ENCODE data around the gene RABGAP1L.
"Not testable (repeated sequence)": the region's sequence is repeated elsewhere in the genome, so short reads cannot be mapped to it uniquely, and the experiment has no call there.

Gene RABGAP1L

DNA sequence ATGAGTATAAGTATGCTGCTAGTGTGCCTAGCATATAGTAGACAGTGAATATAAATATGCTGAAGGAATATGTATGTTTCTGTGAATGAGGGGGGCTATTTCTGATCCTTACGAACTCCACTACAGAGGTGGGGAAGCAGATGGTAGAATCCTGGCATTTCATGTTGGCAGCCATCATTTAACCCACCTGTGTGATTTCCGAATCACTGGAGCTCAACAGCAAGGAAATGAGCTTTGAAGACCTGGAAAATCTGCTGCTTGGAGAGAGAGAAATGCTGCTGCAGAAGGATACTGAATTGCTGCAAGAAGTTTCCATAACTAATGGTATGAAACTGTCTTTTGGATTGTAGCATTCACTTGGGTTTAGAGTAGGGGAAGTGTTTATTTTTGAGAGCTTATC is 83.5 kb downstream of the RABGAP1L start:
- DNase-seq (ENCODE audit: low read depth) = no peak

DNA sequence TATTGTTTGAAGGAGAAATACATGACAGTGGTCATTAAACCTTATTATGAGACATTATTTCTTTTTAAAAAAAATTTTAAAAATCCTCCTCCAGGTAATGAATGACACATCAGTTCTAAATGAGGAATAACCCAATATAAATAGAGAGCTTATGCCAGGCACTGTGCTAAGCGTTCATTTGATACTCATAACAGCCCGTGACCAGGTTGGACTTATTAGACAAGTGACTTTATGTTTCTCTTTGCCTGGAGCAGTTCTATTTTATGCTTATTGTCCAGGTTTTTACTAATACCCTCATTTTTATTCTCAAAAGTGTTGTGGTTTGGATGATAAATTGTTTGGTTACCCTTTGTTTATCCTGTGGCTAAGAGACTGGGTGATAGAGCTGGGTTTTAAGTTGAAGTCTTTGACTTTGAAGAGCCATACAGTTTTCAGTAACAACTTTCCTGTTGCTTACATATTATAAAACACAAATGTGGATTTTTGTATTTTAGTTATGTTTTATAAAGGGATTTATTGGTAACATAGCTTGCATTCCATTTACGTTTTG is 84.2 kb downstream of the RABGAP1L start:
- no peak for DNase-seq (ENCODE audit: low read depth)

DNA sequence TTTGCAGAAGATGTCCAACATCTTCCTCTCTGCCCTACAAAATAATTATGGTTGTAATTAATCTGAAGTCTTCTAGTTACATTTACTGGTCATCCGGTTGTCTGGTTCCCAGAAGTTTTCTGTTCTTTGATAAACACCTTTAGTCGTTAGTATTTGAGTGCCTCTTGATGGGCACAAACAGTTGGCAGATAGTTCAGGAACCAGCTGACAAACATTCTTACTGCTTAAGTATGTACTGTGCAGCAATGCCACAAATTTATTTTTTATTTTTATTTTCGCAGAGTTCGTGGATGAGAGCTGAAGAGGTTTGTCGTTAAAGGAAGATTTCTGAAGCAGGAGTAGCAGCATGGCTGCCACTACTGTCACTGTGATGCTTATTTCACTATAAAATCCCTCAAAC is 84.7 kb downstream of the RABGAP1L start:
- no peak for DNase-seq (ENCODE audit: low read depth)

DNA sequence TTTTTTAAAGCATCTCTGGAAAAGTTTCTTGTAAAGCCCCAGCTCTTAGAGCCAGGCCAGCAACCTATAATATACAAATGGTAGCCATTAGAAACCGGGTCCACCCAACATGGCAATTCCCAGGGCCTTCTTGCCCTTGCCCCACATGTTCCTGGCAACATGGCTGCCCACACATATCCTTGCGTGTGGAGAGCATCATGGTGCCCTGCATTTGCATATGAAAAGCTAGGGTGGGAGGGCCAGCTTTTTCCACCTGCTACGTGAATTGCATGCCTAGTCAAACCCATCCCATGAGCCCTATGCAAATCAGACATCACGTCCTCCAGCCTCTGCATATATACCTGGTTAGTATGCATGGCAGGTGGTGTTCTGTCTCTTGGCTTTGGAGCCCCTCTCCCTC is 88.2 kb downstream of the RABGAP1L start:
- DNase-seq (ENCODE audit: low read depth) = no peak

DNA sequence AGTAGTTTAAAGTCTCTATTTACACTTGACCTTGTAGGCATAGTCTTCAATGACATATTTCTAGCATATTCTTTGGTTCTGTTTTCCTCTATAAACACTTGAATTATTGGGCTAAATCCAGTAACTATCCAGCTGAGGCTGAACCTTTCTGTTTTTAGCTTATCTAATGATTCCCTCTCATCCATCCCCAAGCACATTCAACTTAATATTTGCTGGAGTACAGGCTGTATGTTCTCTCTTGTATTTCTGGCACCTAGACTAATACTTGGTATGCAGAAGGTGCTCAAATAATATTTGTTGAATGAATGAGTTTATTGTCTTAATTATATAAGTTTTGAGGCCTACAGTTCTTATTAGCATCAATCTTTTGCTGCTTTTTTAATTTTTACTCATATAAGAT is 88.7 kb downstream of the RABGAP1L start:
- no peak for DNase-seq (ENCODE audit: low read depth)

DNA sequence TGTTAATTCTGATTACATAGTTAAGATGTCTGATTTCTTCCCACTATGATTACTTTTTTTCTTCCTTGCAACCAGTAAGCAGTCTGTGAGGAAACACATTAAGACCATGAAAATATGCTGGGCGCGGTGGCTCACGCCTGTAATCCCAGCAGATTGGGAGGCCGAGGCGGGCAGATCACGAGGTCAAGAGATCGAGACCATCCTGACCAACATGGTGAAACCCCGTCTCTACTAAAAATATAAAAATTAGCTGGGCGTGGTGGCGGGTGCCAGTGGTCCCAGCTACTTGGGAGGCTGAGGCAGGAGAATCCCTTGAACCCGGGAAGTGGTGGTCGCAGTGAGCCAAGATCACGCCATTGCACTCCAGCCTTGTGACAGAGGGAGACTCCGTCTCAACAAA is 97.1 kb downstream of the RABGAP1L start:
- not testable (repeated sequence) for DNase-seq (ENCODE audit: low read depth)

DNA sequence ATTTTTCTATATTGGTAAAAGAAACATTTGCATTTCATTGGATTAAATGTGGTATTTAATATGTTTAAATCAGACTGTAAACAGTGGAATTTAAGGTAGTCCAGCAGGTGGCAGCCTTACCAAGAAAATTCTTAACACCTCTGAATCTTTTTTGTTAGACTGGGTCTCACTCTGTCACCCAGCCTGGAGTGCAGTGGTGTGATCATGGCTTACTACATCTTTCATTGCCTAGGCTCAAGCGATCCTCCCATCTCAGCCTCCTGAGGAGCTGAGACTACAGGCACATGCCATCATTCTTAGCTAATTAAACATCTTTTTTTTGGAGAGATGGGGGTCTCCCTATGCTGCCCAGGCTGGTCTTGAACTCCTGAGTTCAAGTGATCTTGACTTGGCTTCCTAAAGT is 98.8 kb downstream of the RABGAP1L start:
- no peak for DNase-seq (ENCODE audit: low read depth)

DNA sequence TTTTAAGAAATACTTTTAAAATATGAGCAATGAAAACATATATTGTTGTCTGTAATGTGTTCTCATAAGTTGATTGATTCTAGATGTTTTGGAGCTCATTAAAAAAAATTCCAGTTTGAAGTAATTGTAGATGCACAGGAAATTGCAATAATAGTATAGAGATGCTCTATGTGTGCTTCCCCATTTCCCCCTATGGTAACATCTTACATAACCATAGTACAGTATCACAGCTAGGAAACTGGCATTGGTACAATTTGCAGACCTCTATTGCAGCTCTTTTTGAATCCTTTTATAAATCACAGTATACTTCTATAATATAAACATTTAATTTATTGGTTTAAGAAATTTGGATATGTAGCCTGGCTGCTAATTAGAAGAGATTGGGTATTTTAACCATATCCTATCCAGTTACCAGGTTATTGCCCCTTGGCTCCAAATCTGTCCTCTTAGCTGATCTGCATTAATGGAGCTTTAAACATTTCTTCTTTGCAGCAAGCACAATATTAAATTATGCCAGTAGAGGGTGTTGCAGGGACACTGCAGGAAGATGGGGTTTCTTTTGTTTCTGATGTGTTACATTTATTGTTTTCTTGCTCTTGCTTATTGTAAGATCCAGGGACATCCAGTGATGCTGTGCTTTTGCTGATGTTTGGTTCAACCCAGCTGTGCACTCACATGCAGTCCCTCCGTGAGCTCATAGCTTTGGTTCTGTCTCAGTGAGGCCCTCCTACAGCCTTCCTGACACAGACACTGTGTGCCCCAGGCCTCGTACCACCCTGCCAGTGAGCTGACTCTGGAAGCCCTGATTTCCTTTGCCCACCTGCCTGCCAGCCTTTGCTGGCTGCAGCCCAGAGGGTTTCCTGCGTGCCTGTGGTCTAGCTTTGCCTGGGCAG is 103.3 kb downstream of the RABGAP1L start:
- no peak for DNase-seq (ENCODE audit: low read depth)

DNA sequence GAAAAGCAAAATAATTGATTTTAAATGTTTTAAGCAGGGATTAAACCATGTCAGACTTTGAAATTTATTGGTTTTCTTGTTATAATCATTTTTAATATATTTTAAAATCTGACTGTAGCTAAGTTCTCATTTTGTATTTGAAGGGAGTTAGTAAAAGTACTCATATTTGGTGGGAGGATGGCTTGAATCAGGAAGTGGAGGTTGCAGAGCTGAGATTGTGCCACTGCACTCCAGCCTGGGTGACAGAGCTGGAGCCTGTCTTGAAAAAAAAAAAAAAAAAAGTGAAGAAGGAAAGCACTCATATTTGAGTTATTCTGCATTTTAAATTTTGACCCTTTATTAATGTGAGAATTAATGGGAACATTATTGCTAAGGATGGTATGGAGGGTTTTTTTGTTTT is 106.0 kb downstream of the RABGAP1L start:
- DNase-seq (ENCODE audit: low read depth) = no peak

DNA sequence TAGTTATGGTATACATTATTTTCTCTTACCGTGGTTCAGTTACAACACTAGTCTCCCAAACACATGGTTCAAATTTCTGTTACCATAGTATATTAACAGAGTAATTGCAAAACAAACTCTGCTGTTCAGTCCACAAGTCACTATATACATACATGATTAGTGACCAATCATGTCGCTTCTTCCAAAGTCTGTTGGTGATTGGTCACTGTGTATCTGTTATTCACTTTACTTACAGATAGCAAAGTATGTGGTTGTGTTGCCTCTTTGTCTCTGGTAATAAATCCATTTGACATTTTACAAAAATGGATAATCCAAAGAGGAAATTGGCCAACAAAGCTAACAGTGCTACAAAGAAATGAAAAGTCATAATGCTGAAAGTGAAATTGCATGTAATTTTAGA is 107.2 kb downstream of the RABGAP1L start:
- no peak for DNase-seq (ENCODE audit: low read depth)

DNA sequence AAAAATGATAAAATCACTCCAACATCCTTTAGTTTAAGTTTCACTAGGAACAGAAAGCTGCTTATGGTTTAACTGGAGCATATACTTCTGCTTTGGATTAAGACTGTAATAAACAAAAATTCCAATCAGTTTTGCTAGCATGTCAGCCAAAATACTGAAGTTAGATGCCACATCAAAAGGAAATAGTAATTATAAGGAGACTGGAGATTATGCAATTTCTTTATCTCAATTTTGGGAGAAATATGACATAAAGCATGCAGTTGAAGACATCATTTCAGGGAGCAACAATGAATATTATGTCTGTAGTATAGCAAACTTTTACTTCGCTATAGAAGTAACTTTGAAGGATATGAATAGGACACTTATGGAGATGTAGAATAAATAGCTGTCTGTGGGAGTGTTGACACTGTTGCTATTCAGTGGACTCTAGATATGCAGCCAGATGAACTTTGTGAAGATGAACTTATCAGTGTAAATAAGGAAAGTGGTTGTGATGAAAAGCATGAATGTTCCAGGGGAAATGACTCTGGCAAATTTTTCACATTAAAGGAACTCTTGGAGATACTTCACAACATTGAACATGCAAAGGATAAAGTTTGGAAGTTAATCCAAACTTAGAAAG is 107.8 kb downstream of the RABGAP1L start:
- no peak for DNase-seq (ENCODE audit: low read depth)

DNA sequence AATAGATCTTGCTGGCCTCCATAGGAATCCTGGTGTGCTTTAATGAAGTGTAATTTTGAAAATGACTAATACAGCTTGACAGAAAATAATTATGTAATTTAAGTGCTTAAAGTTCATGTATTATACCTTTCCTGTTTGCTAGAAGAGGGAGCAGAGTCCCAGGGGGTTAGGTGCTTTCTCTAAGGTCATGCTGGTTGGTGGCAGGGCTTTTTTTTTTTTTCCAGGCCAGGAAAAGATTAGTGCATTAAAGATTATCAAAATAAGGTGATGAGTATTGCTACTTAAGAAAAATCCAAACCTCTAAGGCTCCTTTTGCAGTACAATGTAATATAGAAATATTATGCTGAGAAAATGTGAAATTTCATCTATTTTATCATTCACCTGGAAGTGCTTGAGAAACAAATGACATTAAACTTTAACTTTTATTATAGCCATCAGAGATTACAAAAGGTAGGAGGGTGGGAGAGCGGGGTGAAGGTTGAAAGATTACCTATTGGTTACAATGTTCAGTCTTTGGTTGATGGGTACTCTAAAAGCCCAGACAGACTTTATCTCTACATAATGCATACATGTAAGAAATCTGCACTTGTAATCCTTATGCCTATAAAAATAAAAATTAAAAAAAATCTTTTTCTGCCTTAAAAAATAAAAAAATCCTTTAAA is 110.8 kb downstream of the RABGAP1L start:
- DNase-seq (ENCODE audit: low read depth) = no peak

DNA sequence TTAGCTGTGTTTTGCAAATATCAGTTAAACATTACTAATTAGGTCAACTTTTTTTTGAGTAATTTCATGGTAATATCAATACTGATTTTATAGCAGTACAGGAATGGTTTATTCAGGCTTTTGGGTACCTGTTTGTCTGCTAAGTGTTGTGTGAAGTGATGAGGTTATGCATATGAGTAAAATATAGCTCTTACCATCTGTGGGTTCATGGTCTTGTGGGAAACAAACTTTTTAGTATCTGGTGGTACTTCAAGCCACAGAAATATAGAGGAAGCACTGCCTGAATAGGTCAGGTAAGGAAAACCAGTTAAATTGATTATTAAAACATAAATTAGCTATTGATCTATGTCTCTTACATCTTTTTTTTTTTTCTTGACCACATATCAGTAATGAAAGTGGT is 113.9 kb downstream of the RABGAP1L start:
- no peak for DNase-seq (ENCODE audit: low read depth)

DNA sequence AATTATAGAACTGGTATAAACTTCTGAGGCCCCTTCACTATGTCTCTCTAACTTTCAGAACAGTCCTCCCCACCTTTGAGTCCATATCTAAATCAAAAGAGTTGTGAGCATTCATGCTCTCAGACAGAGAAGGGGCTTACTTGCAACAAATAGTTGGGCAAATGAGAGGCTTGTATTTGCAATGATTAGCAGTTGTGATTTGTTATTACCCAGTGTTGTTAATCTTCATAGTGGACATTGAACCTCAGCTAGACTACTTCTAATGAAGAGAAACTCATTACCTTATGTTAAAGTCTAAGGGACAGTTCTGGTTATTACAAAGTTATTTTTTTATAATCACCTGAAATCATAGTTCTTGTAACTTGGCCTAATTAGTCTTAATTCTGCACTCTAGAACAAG is 114.5 kb downstream of the RABGAP1L start:
- no peak for DNase-seq (ENCODE audit: low read depth)

DNA sequence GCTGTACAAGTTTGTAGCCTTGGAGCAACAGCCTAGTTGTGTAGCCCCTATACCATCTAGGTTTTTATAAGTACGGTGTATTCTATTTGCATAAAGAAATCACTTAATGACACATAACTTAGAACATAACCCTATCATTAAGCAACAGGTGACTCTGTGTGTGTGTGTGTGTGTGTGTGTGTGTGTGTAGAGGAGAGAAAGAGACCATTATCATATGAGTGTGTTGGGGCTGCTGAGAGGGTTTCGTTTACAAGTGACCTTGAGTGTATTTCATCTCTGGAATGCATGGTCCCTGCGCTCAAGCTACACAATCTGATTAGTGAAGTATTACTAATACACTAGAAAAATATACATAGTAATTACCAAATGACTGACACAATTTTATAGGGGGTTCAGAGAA is 115.1 kb downstream of the RABGAP1L start:
- no peak for DNase-seq (ENCODE audit: low read depth)

DNA sequence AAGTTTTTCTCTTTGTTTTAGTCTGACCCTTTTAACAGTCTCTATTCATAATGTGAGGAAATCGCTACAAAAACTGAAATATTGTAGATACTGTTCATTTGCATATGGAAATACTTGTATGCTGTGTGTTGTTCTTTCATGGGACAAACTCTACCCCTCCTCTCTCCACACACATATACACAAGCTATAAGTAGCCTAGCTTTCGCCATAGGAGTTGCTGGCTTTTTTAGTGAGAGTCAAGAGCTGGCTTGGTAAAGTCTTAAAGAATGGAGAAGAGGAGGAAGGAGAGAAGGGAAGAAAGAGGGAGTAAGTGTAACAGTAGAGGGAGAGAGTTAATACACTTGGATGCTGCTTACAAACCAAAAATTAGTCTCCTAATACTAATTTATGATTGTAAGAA is 115.6 kb downstream of the RABGAP1L start:
- no peak for DNase-seq (ENCODE audit: low read depth)

DNA sequence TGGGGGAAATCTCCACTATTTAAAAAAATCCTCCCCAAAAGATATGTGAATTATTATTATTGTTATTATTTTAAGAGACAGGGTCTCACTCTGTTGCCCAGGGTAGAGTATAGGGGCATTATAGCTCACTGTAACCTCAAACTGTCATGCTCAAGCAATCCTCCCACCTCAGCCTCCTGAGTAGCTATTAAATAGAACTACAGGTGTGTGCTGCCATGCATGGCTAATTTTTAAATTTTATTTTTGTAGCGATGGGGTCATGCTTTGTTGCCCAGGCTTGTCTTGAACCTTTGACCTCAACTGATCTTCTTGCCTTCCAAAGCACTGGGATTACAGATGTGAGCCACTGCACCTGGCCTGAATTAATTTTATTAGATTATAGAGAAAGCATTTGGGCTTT is 116.8 kb downstream of the RABGAP1L start:
- DNase-seq (ENCODE audit: low read depth) = no peak

DNA sequence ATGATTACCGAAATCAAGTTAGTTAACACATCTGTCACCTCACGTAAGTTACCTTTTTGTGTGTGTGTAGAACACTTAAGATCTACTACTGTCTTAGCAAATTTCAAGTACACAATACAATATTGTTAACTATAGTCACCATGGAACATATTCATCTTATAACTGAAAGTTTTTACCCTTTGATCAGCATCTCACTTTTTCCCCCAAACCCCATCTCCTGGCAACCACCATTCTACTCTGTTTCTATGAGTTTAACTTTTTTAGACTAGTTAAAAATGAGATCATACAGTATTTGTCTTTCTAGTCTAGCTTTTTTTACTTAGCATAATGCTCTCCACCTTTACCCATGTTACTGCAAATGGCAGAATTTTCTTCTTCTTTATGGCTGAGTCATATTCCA is 124.7 kb downstream of the RABGAP1L start:
- no peak for DNase-seq (ENCODE audit: low read depth)

DNA sequence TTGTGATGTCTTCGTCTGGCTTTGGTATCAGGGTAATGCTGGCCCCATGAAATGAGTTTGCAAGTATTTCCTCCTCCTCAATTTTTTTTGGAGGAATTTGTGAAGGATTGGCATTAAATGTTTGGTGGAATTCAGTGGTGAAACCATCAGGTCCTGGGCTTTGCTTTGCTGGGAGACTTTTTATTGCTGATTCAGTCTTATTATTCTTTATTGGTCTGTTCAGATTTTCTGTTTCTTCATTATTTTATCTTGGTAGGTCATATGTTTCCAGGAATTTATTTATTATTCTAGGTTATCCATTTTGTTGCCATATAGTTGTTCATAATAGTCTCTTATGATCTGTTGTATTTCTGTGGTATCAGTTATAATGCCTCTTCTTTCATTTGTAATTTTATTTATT is 126.7 kb downstream of the RABGAP1L start:
- DNase-seq (ENCODE audit: low read depth) = no peak

DNA sequence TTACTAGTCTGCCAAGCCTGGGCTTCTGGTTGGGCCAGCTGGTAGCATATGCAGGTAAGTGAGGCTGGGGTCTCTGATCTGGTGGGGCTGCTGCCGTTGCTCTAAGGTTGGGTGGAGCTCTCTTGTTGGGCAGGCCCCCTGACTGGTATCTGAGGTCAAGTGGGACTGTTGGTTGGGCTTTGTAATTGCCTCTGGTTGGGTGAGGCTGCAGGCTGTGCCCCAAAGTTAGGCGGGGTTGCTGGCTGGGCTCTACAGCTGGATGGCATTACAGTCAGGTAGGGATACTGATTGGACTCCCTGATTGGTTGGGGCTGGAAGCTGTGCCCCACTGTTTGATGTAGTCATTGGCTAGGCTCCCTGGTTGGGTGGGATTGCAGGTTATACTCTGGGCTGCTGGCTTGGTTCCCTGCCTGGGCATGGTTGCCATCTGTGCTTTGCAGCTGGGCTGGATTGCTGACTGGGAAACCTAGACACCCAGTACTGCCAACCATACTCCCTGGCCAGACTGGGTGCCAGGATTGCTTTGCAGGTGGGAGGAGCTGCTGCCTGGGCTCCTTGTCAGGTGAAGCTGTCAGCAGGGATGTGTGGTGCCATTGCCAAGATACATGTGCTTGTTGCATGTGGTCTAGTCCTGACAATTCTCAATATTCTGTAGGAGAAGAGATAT is 130.5 kb downstream of the RABGAP1L start:
- DNase-seq (ENCODE audit: low read depth) = no peak

DNA sequence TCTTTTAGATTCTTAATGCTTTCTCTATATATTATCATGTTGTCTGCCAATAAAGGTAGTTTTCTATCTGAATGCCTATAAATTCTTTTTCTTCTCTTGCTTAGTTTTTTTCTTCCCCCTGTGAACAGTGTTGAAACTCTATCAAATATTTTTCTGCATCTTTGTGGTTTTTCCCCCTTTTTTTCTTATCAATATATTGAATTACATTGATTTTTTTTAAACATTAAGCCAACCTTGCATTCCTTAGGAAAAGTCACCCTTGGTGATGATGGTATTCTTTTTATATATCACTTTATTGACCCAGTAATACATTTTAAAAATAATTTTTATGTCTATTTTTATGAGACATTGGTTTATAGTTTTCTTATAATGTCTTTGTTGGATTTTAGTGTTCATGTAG is 131.7 kb downstream of the RABGAP1L start:
- DNase-seq (ENCODE audit: low read depth) = no peak

DNA sequence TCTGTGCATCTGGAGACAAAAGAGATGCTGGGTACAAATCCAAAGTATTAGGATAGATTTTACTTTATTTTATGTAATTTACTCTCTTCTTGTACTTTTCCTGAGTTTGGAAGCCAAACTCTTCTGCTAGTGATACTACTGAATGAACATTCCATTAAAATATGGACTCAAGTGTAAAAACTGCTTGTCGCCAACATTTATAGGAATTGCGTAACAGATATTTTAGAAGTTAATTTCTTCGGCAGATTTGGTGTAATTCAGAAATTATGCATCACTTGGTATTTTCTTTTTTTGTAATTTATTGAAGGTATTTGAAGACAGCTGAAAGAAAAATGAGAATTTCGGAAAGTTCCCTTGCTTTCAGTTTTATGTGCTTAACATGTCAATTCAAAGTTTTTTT is 137.0 kb downstream of the RABGAP1L start:
- no peak for DNase-seq (ENCODE audit: low read depth)
